ENCODE data around the gene ERG. TPM values are rescaled to one million over a fixed set of nuclear protein-coding genes. Genes with fewer than 3 reads are reported as not detected.

ERG gene
- total RNA-seq, 1 experiment from 2014 or later: 0.11 TPM

DNA sequence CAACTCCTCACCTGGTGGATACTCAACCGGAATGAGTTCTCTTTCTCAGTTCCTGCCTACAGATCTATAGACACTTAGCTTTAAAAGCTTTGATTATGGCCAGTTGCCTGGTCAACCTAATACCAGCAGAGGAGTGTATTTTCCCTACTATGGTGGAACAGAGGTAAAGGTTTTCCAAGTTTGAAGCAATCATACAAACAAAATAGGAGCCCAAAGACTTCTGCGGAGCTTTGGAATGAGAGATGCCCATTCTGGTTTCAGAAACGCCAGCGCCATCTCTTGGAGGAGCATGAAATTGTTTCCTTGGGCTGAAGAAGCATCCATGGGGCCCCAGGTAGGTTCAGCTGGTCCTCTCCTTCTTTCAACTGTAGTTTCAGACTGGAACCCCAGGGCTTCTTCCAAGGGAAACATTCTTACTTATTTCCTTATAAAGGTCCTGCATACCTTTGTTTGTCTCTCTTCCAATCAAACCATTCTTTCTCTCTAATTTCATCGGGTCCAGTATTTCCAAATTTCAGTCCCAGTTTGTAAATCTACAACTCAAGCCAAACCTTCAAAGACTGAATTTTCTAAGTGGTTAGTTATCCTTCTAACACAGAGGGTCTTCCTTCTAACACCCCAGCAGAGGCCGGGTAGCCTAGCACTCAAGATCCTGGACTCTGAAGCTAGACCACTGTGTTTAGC is 145.6 kb downstream of the ERG start:
- Histone ChIP-seq H2BK12ac (ENCODE audit: insufficient read length, low read depth, low read length) (no peak overlapping the region), H4K5ac (ENCODE audit: insufficient read length, low read depth, low read length) (no peak overlapping the region)

More for the DNA sequence above, 145.6 kb downstream of the ERG start:
- H3K18ac ChIP-seq (ENCODE audit: insufficient read length, low read depth, low read length): no peak overlapping the region
- H3K27me3 Mint-ChIP-seq (ENCODE audit: low read depth): peaks cover 36% of the 10 kb centered on the region
- H3K9me3 ChIP-seq (ENCODE audit: control insufficient read depth, low read depth, low read length): no peaks in the 10 kb centered on the region
- no peaks in the 10 kb centered on the region for H3K23me2 ChIP-seq (ENCODE audit: insufficient read length, low read depth, low read length, poor library complexity, severe bottlenecking)
- H3K56ac ChIP-seq (ENCODE audit: insufficient read length, low read depth, low read length): no peak overlapping the region
- H3K23ac ChIP-seq (ENCODE audit: insufficient read length, low read depth, low read length): no peak overlapping the region
- no peak overlapping the region for H2AK5ac ChIP-seq (ENCODE audit: insufficient read length, low read length)
- peak; percentile 66 for DNase-seq
- H3T11ph ChIP-seq (ENCODE audit: low read length): no peak overlapping the region
- H3K27ac ChIP-seq (ENCODE audit: insufficient read length, low read depth, low read length): no peak overlapping the region
- H2BK5ac ChIP-seq (ENCODE audit: insufficient read length, low read length): no peak overlapping the region
- WGBS (ENCODE audit: extremely low coverage, insufficient read length, low lambda C conversion rate): no CpG with 5 or more reads among the region's 6 CpGs
- H2BK120ac ChIP-seq (ENCODE audit: low read depth, low read length, poor library complexity, severe bottlenecking): no peak overlapping the region
- H3K4me1 ChIP-seq (ENCODE audit: insufficient read depth, low read length): peaks cover 9% of the 10 kb centered on the region; the same call in 1 of the 2 replicates
- no peaks in the 10 kb centered on the region for H3K79me2 ChIP-seq (ENCODE audit: insufficient read depth, low read length)
- no peak overlapping the region for H4K91ac ChIP-seq (ENCODE audit: insufficient read length, low read depth, low read length)
- no peaks in the 10 kb centered on the region; the same call in 1 of the 2 replicates for H3K27me3 ChIP-seq (ENCODE audit: insufficient read depth, low read length)
- no peak overlapping the region for H3K14ac ChIP-seq (ENCODE audit: insufficient read depth, low read length)
- no peak overlapping the region for H2BK20ac ChIP-seq (ENCODE audit: low read depth, low read length, poor library complexity, severe bottlenecking)
- TF ChIP-seq, protein P1, sequence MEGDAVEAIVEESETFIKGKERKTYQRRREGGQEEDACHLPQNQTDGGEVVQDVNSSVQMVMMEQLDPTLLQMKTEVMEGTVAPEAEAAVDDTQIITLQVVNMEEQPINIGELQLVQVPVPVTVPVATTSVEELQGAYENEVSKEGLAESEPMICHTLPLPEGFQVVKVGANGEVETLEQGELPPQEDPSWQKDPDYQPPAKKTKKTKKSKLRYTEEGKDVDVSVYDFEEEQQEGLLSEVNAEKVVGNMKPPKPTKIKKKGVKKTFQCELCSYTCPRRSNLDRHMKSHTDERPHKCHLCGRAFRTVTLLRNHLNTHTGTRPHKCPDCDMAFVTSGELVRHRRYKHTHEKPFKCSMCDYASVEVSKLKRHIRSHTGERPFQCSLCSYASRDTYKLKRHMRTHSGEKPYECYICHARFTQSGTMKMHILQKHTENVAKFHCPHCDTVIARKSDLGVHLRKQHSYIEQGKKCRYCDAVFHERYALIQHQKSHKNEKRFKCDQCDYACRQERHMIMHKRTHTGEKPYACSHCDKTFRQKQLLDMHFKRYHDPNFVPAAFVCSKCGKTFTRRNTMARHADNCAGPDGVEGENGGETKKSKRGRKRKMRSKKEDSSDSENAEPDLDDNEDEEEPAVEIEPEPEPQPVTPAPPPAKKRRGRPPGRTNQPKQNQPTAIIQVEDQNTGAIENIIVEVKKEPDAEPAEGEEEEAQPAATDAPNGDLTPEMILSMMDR (conservative IDR thresholded peaks at IDR 0.05): peak; percentile 87
- no peak overlapping the region for H3K4me3 Mint-ChIP-seq
- H2BK15ac ChIP-seq (ENCODE audit: low read depth, low read length): no peak overlapping the region
- no peaks in the 10 kb centered on the region for H4K20me1 ChIP-seq (ENCODE audit: control insufficient read depth, insufficient read depth, insufficient read length)
- H2AFZ ChIP-seq (ENCODE audit: low read length): no peak overlapping the region
- H3K27ac Mint-ChIP-seq: no peak overlapping the region
- no peak overlapping the region for H3K4ac ChIP-seq (ENCODE audit: low read depth, low read length)
- H3K9ac ChIP-seq (ENCODE audit: extremely low read depth, insufficient read length, low read length): no peak overlapping the region
- H3K4me2 ChIP-seq (ENCODE audit: insufficient read depth, insufficient read length, low read length): no peak overlapping the region
- peaks cover 25 to 28% of the 10 kb centered on the region in 2 experiments for H3K4me1 Mint-ChIP-seq
- no peaks in the 10 kb centered on the region for H3K36me3 Mint-ChIP-seq (ENCODE audit: insufficient read depth in 1 of 3, low read depth in 3 of 3)
- no peak overlapping the region for H4K8ac ChIP-seq (replicated peaks; ENCODE audit: insufficient read length, low read depth, low read length)
- no peaks in the 10 kb centered on the region for H3K9me3 Mint-ChIP-seq
- no peaks in the 10 kb centered on the region for H3K79me1 ChIP-seq (ENCODE audit: insufficient read depth, low read depth, low read length, poor library complexity, severe bottlenecking)

All from H9 (cell line).